Stimulated activated memory B cell treated with anti-CD40 and anti-IgM and Interleukin-4, amounts not matched to agents 10 μg/mL and 1 μg/mL and 100 μg/mL, for 72 hours (primary cell): ENCODE results near the gene SMCHD1.
"Not testable (repeated sequence)": the region's sequence is repeated elsewhere in the genome, so short reads cannot be mapped to it uniquely, and the experiment has no call there.

Experiments used
- ATAC-seq: fragments of 150-1000 bp; cut with Tn5 transposase; 2 replicates; pipeline ENCODE4 v1.10.0; 2021
- H3K27ac Mint-ChIP-seq: one replicate; pipeline ENCODE4 v1.8.0; 2022; ENCODE audit warnings: mild to moderate bottlenecking, mixed read lengths
- H3K27me3 Mint-ChIP-seq: one replicate; pipeline ENCODE4 v1.8.0; 2022; ENCODE audit warnings: mixed read lengths
- H3K36me3 Mint-ChIP-seq: one replicate; pipeline ENCODE4 v1.8.0; 2022; ENCODE audit warnings: mixed read lengths
- H3K4me1 Mint-ChIP-seq: one replicate; pipeline ENCODE4 v1.8.0; 2022; ENCODE audit warnings: mixed read lengths
- H3K4me3 Mint-ChIP-seq: one replicate; pipeline ENCODE4 v1.8.0; 2022; ENCODE audit warnings: mild to moderate bottlenecking, moderate library complexity, mixed read lengths
- H3K9me3 Mint-ChIP-seq: one replicate; pipeline ENCODE4 v1.8.0; 2022; ENCODE audit warnings: mixed read lengths

Gene SMCHD1

GRCh38 chr18:2653467-2653866 is 2.1 kb upstream of the SMCHD1 start:
- Mint-ChIP-seq H3K27ac (peak overlapping the region; percentile 99), H3K4me3 (no peak overlapping the region), H3K9me3 (no peaks in the 10 kb centered on the region), H3K4me1 (peaks cover 26% of the 10 kb centered on the region), H3K36me3 (peaks cover 5% of the 10 kb centered on the region), H3K27me3 (no peaks in the 10 kb centered on the region)
- no peak for ATAC-seq

DNA sequence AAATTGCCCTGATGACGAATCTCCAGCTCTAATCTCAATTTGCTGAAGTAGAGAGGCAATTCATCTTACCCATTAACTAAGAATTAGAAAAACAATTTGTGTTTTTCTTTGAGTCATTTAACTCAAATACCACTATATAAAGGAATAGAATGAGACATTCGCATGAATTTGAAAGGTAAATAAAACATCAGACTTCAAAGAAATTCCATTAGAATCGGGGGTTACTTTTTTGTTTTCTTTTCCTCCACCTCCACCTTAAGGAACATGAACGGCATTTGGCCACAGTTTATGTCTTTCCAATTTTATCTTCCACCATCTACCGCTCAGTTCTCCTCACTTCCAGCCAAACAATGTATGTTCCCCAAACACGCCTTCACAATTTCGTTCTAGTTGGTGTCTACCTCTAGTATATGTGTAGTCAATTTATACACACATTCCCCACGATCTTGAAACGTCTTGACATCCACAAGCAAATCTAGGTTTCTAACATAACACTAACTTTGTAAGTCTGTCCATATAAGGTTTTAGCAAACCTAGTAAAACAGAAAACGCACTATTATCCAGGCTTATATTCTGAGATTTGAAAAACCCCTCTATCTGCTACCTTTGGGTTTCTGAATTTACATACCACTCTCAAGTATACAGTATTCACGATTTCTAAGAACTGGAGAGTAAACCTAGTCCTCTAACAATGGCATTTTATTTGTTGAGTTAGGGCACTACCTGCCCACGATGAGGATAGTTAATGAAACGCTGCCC is 1.2 kb upstream of the SMCHD1 start:
- Mint-ChIP-seq H3K9me3 (no peaks in the 10 kb centered on the region), H3K27ac (peak overlapping the region; percentile 99), H3K4me1 (peaks cover 31% of the 10 kb centered on the region), H3K27me3 (no peaks in the 10 kb centered on the region), H3K4me3 (peak overlapping the region; percentile 98), H3K36me3 (peaks cover 5% of the 10 kb centered on the region)
- no peak for ATAC-seq

GRCh38 chr18:2654928-2655177 is 673 bp upstream of the SMCHD1 start:
- Mint-ChIP-seq H3K9me3 (no peaks in the 10 kb centered on the region), H3K36me3 (peaks cover 5% of the 10 kb centered on the region), H3K27me3 (no peaks in the 10 kb centered on the region), H3K4me1 (peaks cover 34% of the 10 kb centered on the region), H3K27ac (peak overlapping the region; percentile 99), H3K4me3 (peak overlapping the region; percentile 98)
- peak; percentile 72 for ATAC-seq

GRCh38 chr18:2655954-2656236 is 369 bp downstream of the SMCHD1 start:
- ATAC-seq, result peak; percentile 56
- Mint-ChIP-seq H3K36me3 (peaks cover 8% of the 10 kb centered on the region), H3K27me3 (no peaks in the 10 kb centered on the region), H3K4me3 (peak overlapping the region; percentile 98), H3K27ac (peak overlapping the region; percentile 99), H3K4me1 (peaks cover 37% of the 10 kb centered on the region), H3K9me3 (peaks cover 2% of the 10 kb centered on the region)

DNA sequence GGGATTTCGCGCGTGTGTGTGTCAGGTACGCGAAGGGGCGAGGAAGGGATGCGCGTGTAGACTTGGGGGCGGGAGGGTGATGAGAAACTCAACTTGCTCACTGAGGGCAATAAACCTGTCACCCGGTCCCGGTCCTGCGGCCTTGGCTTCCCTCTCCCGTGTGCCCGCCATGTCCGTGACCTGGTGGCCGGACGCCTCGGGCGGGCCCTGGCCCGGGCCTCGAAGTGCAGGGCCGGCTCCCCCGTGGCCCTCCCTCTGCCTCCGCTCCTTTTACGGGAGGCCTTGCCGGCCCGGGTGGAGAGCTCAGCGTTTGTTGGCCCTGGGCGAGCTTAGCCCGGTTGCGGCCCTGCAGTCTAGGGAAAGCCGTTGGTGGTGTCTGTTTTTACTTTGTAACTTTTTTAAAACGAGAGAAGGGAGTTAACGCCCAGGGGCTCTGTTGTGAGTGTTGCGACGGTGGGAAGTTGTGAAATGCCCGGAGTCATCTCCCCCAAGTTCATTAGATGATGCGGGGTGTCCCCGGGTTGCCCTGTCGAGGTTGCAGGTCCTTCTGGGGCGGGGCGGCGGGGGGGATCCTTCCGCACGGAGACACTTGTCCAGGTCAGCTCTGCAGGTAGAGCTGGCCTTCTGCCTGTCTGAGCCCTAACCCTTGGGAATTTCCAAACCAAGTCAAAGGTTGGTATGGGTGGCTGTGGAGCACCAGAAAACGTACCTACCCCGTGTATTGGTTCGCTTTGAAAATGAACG is 883 bp downstream of the SMCHD1 start:
- Mint-ChIP-seq H3K27ac (peak overlapping the region; percentile 99), H3K27me3 (no peaks in the 10 kb centered on the region), H3K36me3 (peaks cover 12% of the 10 kb centered on the region), H3K4me3 (peak overlapping the region; percentile 98), H3K9me3 (peaks cover 4% of the 10 kb centered on the region), H3K4me1 (peaks cover 42% of the 10 kb centered on the region)
- peak; percentile 7 for ATAC-seq

- Mint-ChIP-seq H3K4me3 (peak overlapping the region; percentile 98), H3K9me3 (peaks cover 4% of the 10 kb centered on the region), H3K27ac (peak overlapping the region; percentile 99), H3K4me1 (peaks cover 45% of the 10 kb centered on the region), H3K36me3 (peaks cover 12% of the 10 kb centered on the region), H3K27me3 (no peaks in the 10 kb centered on the region)
- ATAC-seq, result no peak
These were observed 1.5 kb downstream of the SMCHD1 start for GRCh38 chr18:2656981-2657512.

DNA sequence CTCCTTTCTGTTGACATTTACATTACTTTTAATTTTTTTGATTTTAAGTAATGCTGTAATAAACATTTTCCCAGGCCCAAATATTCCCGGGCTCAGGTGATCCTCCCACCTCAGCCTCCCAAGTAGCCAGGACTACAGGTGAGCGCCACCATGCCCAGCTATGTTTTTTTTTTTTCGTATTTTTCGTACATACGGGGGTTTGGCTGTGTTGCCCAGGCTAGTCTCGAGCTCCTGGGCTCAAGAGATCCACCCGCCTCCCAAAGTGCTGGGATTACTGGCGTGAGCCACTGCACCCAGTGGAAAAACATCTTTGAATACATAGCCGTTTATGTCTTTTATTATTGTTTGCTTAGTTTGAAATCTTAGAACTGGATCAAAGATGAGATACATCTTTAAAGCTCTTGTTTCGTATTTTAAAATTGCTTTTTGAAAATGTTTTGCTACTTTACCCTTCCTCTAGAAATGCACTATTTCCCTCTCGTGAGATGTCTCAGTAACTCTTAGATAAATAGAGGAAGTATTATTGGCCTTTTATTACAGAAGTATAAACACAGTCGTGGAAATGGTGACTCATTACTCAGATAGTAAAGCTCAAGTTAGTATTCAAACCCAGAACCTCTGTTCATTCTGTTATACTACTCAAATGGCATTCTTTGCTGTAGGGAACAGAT is 2.4 kb downstream of the SMCHD1 start:
- peak overlapping the region; percentile 96 for H3K4me3 Mint-ChIP-seq
- peak; percentile 28 for ATAC-seq
- peaks cover 4% of the 10 kb centered on the region for H3K9me3 Mint-ChIP-seq
- H3K36me3 Mint-ChIP-seq, result peaks cover 17% of the 10 kb centered on the region
- H3K4me1 Mint-ChIP-seq, result peaks cover 52% of the 10 kb centered on the region
- peak overlapping the region; percentile 99 for H3K27ac Mint-ChIP-seq
- H3K27me3 Mint-ChIP-seq, result no peaks in the 10 kb centered on the region

DNA sequence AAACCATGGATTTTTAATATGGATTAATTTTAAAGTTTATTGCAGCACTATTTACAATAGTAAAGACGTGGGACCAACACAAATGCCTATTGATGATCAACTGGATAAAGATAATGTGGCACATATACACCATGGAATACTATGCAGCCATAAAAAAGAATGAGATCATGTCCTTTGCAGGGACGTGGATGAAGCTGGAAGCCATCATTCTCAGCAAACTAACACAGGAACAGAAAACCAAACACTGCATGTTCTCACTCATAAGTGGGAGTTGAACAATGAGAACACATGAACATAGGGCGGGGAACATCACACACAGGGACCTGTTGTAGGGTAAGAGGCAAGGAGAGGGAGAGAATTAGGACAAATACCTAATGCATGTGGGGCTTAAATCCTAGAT is 5.3 kb downstream of the SMCHD1 start:
- ATAC-seq, H3K9me3 Mint-ChIP-seq, H3K4me3 Mint-ChIP-seq, H3K27me3 Mint-ChIP-seq: not testable (repeated sequence)
- peaks cover 41% of the 10 kb centered on the region for H3K36me3 Mint-ChIP-seq
- H3K4me1 Mint-ChIP-seq, result peaks cover 64% of the 10 kb centered on the region
- H3K27ac Mint-ChIP-seq, result peak overlapping the region; percentile 21

GRCh38 chr18:2662288-2662687 is 6.8 kb downstream of the SMCHD1 start:
- not testable (repeated sequence) for H3K4me3 Mint-ChIP-seq, ATAC-seq, H3K27me3 Mint-ChIP-seq, H3K9me3 Mint-ChIP-seq
- Mint-ChIP-seq H3K36me3 (peaks cover 50% of the 10 kb centered on the region), H3K4me1 (peaks cover 69% of the 10 kb centered on the region), H3K27ac (peak overlapping the region; percentile 70)

GRCh38 chr18:2662990-2663389 is 7.5 kb downstream of the SMCHD1 start:
- ATAC-seq, result peak; percentile 68
- H3K27me3 Mint-ChIP-seq, result no peaks in the 10 kb centered on the region
- H3K27ac Mint-ChIP-seq, result peak overlapping the region; percentile 70
- peaks cover 65% of the 10 kb centered on the region for H3K4me1 Mint-ChIP-seq
- peak overlapping the region; percentile 58 for H3K4me3 Mint-ChIP-seq
- H3K9me3 Mint-ChIP-seq, result peaks cover 4% of the 10 kb centered on the region
- peaks cover 50% of the 10 kb centered on the region for H3K36me3 Mint-ChIP-seq

- peaks cover 81% of the 10 kb centered on the region for H3K36me3 Mint-ChIP-seq
- no peak overlapping the region for H3K4me3 Mint-ChIP-seq
- peaks cover 38% of the 10 kb centered on the region for H3K4me1 Mint-ChIP-seq
- ATAC-seq, result no peak
- no peaks in the 10 kb centered on the region for H3K9me3 Mint-ChIP-seq
- H3K27me3 Mint-ChIP-seq, result no peaks in the 10 kb centered on the region
- H3K27ac Mint-ChIP-seq, result peak overlapping the region; percentile 53
These were observed 16.9 kb downstream of the SMCHD1 start for GRCh38 chr18:2672410-2672809.

- Mint-ChIP-seq H3K36me3 (peaks cover 85% of the 10 kb centered on the region), H3K27me3 (no peaks in the 10 kb centered on the region), H3K4me1 (peaks cover 38% of the 10 kb centered on the region), H3K27ac (no peak overlapping the region), H3K9me3 (no peaks in the 10 kb centered on the region), H3K4me3 (no peak overlapping the region)
- no peak for ATAC-seq
These were observed 17.3 kb downstream of the SMCHD1 start for GRCh38 chr18:2672872-2673271.

- H3K27me3 Mint-ChIP-seq, H3K27ac Mint-ChIP-seq, H3K9me3 Mint-ChIP-seq, H3K4me3 Mint-ChIP-seq, ATAC-seq: not testable (repeated sequence)
- peaks cover 42% of the 10 kb centered on the region for H3K4me1 Mint-ChIP-seq
- peaks cover 83% of the 10 kb centered on the region for H3K36me3 Mint-ChIP-seq
These were observed 23.4 kb downstream of the SMCHD1 start for GRCh38 chr18:2678933-2679332.

DNA sequence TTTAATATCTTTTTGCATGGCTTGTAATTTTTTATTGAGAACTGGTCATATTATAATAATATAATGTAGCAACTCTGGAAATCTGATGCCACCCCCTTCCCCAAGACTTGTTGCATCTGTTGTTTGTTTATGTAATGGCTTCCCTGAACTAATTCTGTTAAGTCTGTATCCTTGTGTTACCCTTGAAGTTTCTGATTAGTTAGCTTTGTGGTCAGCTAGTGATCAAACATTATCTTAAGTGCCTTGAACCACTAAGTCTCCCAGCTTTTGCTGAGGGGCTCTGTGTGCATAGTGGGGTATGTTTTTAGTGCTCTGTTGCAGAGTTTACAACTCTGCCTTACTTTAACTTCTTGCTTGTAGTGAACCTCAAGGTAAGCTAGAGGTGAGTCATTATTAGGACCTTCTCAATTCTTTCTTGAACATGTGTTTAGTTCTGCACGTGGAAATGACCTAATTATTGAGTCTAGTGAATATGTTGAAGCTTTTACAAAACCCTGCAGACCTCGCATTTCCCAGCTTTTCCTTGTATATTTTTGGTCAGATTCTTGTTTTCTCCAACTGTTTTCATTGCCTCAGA is 24.8 kb downstream of the SMCHD1 start:
- peaks cover 85% of the 10 kb centered on the region for H3K36me3 Mint-ChIP-seq
- H3K4me1 Mint-ChIP-seq, result peaks cover 46% of the 10 kb centered on the region
- H3K27me3 Mint-ChIP-seq, result no peaks in the 10 kb centered on the region
- peak overlapping the region; percentile 65 for H3K27ac Mint-ChIP-seq
- H3K9me3 Mint-ChIP-seq, result no peaks in the 10 kb centered on the region
- no peak for ATAC-seq
- H3K4me3 Mint-ChIP-seq, result no peak overlapping the region

- H3K27me3 Mint-ChIP-seq, result no peaks in the 10 kb centered on the region
- no peak overlapping the region for H3K4me3 Mint-ChIP-seq
- no peak for ATAC-seq
- H3K27ac Mint-ChIP-seq, result peak overlapping the region; percentile 80
- H3K9me3 Mint-ChIP-seq, result peaks cover 8% of the 10 kb centered on the region
- peaks cover 85% of the 10 kb centered on the region for H3K36me3 Mint-ChIP-seq
- peaks cover 54% of the 10 kb centered on the region for H3K4me1 Mint-ChIP-seq
These were observed 26.6 kb downstream of the SMCHD1 start for GRCh38 chr18:2681993-2682603.
